H4 (cell line): Measurements from ENCODE around the gene TNNT3. TPM values are rescaled to one million over a fixed set of nuclear protein-coding genes. Genes with fewer than 3 reads are reported as not detected.

Experiments used
- DNase-seq: peaks from one replicate; pipeline ENCODE4 v3.0.0-alpha.2; 2015; ENCODE audit warnings: low spot score
- total RNA-seq: library from RNA; depleted of rRNA; stranded (reverse); fragments of >200 nt; shearing (Covaris generic); gene quantifications from 2 replicates; pipeline ENCODE4 v1.2.3, GENCODE V29; 2014

The TNNT3 gene
- total RNA-seq, 1 experiment from 2014 or later = not detected

GRCh38 chr11:1953489-1954266 lies 34.2 kb downstream of the TNNT3 start:
- no peak for DNase-seq

GRCh38 chr11:1958367-1958766 lies 38.9 kb downstream of the TNNT3 start:
- no peak for DNase-seq

- DNase-seq = no peak
Measured at GRCh38 chr11:1959786-1960185, 40.3 kb downstream of the TNNT3 start.

GRCh38 chr11:1963864-1964263 lies 44.4 kb downstream of the TNNT3 start:
- no peak for DNase-seq

GRCh38 chr11:1964348-1964747 lies 44.8 kb downstream of the TNNT3 start:
- DNase-seq = no peak

- DNase-seq = no peak
Measured at GRCh38 chr11:1964955-1965354, 45.5 kb downstream of the TNNT3 start.

GRCh38 chr11:1966531-1966930 lies 47.0 kb downstream of the TNNT3 start:
- DNase-seq = no peak

- no peak for DNase-seq
Measured at GRCh38 chr11:1967641-1968225, 48.2 kb downstream of the TNNT3 start.

GRCh38 chr11:1968454-1969002 lies 49.0 kb downstream of the TNNT3 start:
- DNase-seq = no peak

GRCh38 chr11:1969035-1969434 lies 49.5 kb downstream of the TNNT3 start:
- DNase-seq = no peak

- no peak for DNase-seq
Measured at GRCh38 chr11:1969776-1970175, 50.3 kb downstream of the TNNT3 start.

- DNase-seq = no peak
Measured at GRCh38 chr11:1970956-1971355, 51.5 kb downstream of the TNNT3 start.

GRCh38 chr11:1975185-1975584 lies 55.7 kb downstream of the TNNT3 start:
- no peak for DNase-seq

- no peak for DNase-seq
Measured at GRCh38 chr11:1978720-1979473, 59.4 kb downstream of the TNNT3 start.

- no peak for DNase-seq
Measured at GRCh38 chr11:1979607-1980006, 60.1 kb downstream of the TNNT3 start.

GRCh38 chr11:1982873-1983600 lies 63.5 kb downstream of the TNNT3 start:
- no peak for DNase-seq

- DNase-seq = peak; percentile 0
Measured at GRCh38 chr11:1983601-1983961, 64.1 kb downstream of the TNNT3 start.

- DNase-seq = no peak
Measured at GRCh38 chr11:1987024-1987423, 67.5 kb downstream of the TNNT3 start.

GRCh38 chr11:1988174-1988573 lies 68.7 kb downstream of the TNNT3 start:
- no peak for DNase-seq
